CD4-positive, CD25-positive, alpha-beta regulatory T cell (primary cell): Measurements from ENCODE around the gene MYPOP. TPM values are rescaled to one million over a fixed set of nuclear protein-coding genes. Genes with fewer than 3 reads are reported as not detected.

Experiments used
- ATAC-seq, 2 donors: fragments of 150-1000 bp; cut with Tn5 transposase; one replicate each; pipeline ENCODE4 v1.10.0; 2021; ENCODE audit warnings: low read depth in 2 of 2, moderate number of reproducible peaks in 2 of 2, moderate library complexity in 1 of 2
- DNase-seq, 3 donors: peaks; one replicate each; pipeline versions ENCODE4 v3.0.0 to v3.0.0-alpha.2; 2012 to 2022; ENCODE audit warnings: mixed read lengths in 1 of 3
- H3K27ac ChIP-seq: one replicate; pipeline ENCODE4 v1.7.0; 2013; ENCODE audit warnings: mild to moderate bottlenecking, low read length; ENCODE audit not compliant: insufficient read depth, poor library complexity, severe bottlenecking
- H3K27me3 ChIP-seq: one replicate; pipeline ENCODE4 v1.7.0; 2013; ENCODE audit warnings: low read length; ENCODE audit not compliant: control insufficient read depth, insufficient read depth
- H3K36me3 ChIP-seq: one replicate; pipeline ENCODE4 v1.7.0; 2013; ENCODE audit warnings: mild to moderate bottlenecking, low read length, moderate library complexity; ENCODE audit not compliant: control insufficient read depth, insufficient read depth
- H3K4me1 ChIP-seq: 2 replicates; pipeline ENCODE4 v1.7.0; 2013; ENCODE audit warnings: mild to moderate bottlenecking, low read length; ENCODE audit not compliant: insufficient read depth, control insufficient read depth, poor library complexity, severe bottlenecking
- H3K4me3 ChIP-seq: one replicate; pipeline ENCODE4 v1.7.0; 2013; ENCODE audit warnings: low read depth, mild to moderate bottlenecking, low read length, moderate library complexity
- H3K9me3 ChIP-seq, 2 experiments: 1 replicate in 1 of 2; 2 replicates in 1 of 2; pipeline ENCODE4 v1.7.0; 2013; ENCODE audit warnings: low read length in 2 of 2, mild to moderate bottlenecking in 1 of 2, moderate library complexity in 1 of 2; ENCODE audit not compliant: control insufficient read depth in 2 of 2
- H3K27ac Mint-ChIP-seq, 3 donors: one replicate each; pipeline ENCODE4 v1.8.0; 2020 to 2022; ENCODE audit warnings: mild to moderate bottlenecking in 3 of 3, mixed read lengths in 3 of 3, moderate library complexity in 2 of 3
- H3K27me3 Mint-ChIP-seq: one replicate; pipeline ENCODE4 v1.8.0; 2022; ENCODE audit warnings: mild to moderate bottlenecking, mixed read lengths
- H3K36me3 Mint-ChIP-seq: one replicate; pipeline ENCODE4 v1.8.0; 2020; ENCODE audit warnings: mixed read lengths
- H3K4me1 Mint-ChIP-seq, 4 donors: one replicate each; pipeline ENCODE4 v1.8.0; 2020 to 2022; ENCODE audit warnings: mixed read lengths in 4 of 4, mild to moderate bottlenecking in 1 of 4
- H3K4me3 Mint-ChIP-seq, 4 donors: one replicate each; pipeline ENCODE4 v1.8.0; 2020 to 2022; ENCODE audit warnings: mild to moderate bottlenecking in 4 of 4, mixed read lengths in 4 of 4, moderate library complexity in 3 of 4
- H3K9me3 Mint-ChIP-seq, 7 donors: one replicate each; pipeline ENCODE4 v1.8.0; 2020 to 2022; ENCODE audit warnings: mixed read lengths in 7 of 7, mild to moderate bottlenecking in 3 of 7, moderate library complexity in 2 of 7
- polyA plus RNA-seq, 4 donors: library from polyadenylated mRNA; unstranded; fragments of 300-500 nt; fragmentation: Illumina TruSeq; gene quantifications; one replicate each; pipeline ENCODE4 v1.2.3, GENCODE V29; 2021
- total RNA-seq: library from RNA; stranded (reverse); gene quantifications from one replicate; pipeline ENCODE4 v1.2.3, GENCODE V29; 2022

The MYPOP gene
- total and polyA plus RNA-seq, 5 donors from 2014 or later = 0.17 to 8.7 (median 0.32) TPM; not detected in 1

DNA sequence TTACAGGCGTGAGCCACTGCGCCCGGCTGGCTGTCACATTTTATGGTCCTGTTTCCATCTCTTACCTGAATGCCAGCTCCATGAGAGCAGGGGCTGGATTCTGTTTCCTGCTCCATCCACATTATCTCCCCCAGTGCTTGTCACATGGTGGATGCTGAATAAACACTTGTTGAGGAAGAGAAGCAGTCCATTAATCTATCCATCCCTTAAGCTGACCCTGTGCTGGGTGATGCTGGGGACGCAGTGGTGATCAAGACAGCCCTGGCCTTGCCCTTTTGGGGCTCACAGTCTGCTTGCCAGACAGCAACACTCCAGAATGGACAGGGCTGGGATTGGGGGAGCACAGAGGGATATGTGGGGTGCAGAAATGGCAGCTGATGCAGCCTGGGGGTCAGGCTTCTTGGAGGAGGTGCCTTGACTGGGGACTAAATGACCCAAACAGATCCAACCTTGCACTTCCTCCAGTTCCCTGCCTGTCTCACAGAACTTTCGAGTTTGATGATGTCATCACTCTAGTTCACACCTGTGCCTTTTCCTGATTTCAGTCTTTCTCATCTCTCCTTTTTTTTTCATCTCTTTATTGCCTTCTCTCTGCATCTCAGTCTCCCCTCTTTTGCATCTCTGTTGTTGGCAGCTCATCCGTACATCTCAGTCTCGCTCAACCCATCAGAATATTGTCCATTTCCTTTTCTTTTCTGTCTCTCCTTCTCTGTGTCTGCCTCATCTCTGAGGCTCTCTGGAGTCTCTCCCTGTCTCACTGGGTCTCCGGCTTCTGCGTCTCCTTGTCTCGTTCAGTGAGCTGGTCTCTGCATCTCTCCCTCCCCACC lies 21.1 kb downstream of the MYPOP start:
- H3K4me3 ChIP-seq = no peak overlapping the region
- H3K4me1 Mint-ChIP-seq = peaks cover 0 to 35% (median 18%) of the 10 kb centered on the region in 4 donors
- no peaks in the 10 kb centered on the region for H3K9me3 ChIP-seq
- H3K27ac Mint-ChIP-seq = no peak overlapping the region
- H3K9me3 Mint-ChIP-seq = no peaks in the 10 kb centered on the region
- DNase-seq (no peak), ATAC-seq (no peak)
- H3K27me3 Mint-ChIP-seq = peaks cover 11% of the 10 kb centered on the region
- no peak overlapping the region for H3K27ac ChIP-seq
- H3K36me3 ChIP-seq = no peaks in the 10 kb centered on the region
- H3K4me1 ChIP-seq = peaks cover 45% of the 10 kb centered on the region
- peaks cover 8% of the 10 kb centered on the region for H3K36me3 Mint-ChIP-seq
- peak overlapping the region in 2 of 4 donors; percentile 58 to 65 for H3K4me3 Mint-ChIP-seq
- H3K27me3 ChIP-seq = peaks cover 3% of the 10 kb centered on the region

GRCh38 chr19:45879971-45880370 lies 22.4 kb downstream of the MYPOP start:
- Histone ChIP-seq H3K36me3 (no peaks in the 10 kb centered on the region), H3K27me3 (peaks cover 3% of the 10 kb centered on the region), H3K9me3 (no peaks in the 10 kb centered on the region), H3K4me1 (peaks cover 41% of the 10 kb centered on the region), H3K27ac (no peak overlapping the region), H3K4me3 (no peak overlapping the region)
- ATAC-seq = no peak
- no peak overlapping the region for H3K27ac Mint-ChIP-seq
- peaks cover 14% of the 10 kb centered on the region for H3K27me3 Mint-ChIP-seq
- DNase-seq = no peak
- H3K9me3 Mint-ChIP-seq = no peaks in the 10 kb centered on the region
- H3K36me3 Mint-ChIP-seq = peaks cover 8% of the 10 kb centered on the region
- peaks cover 0 to 33% (median 18%) of the 10 kb centered on the region in 4 donors for H3K4me1 Mint-ChIP-seq
- no peak overlapping the region for H3K4me3 Mint-ChIP-seq

DNA sequence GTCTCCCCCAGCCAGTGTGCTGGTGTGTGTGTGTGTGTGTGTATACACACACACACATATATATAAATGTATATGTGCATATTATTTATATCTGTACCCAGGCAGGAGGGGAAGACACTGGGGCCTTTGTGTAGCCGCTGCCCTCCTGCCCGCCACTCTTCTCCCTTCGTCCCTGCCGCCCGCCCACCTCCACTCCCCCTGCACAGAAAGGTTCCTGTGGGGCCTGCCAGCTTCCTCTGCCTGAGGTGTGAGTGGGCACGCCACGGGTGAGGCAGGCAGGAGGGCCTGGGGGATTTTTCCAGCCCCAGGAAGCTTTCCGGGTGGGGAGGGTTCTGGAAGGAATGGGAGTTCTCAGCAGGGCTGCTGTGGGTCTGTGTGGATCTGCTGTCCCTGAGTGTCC lies 23.4 kb downstream of the MYPOP start:
- no peak for DNase-seq
- H3K27ac Mint-ChIP-seq = no peak overlapping the region
- H3K4me1 ChIP-seq = peaks cover 32% of the 10 kb centered on the region
- H3K27me3 ChIP-seq = peaks cover 3% of the 10 kb centered on the region
- H3K9me3 Mint-ChIP-seq = no peaks in the 10 kb centered on the region
- ATAC-seq = no peak
- no peak overlapping the region for H3K27ac ChIP-seq
- no peaks in the 10 kb centered on the region for H3K36me3 ChIP-seq
- H3K27me3 Mint-ChIP-seq = peaks cover 14% of the 10 kb centered on the region
- H3K9me3 ChIP-seq = no peaks in the 10 kb centered on the region
- H3K36me3 Mint-ChIP-seq = peaks cover 8% of the 10 kb centered on the region
- H3K4me1 Mint-ChIP-seq = peaks cover 0 to 30% (median 18%) of the 10 kb centered on the region in 4 donors
- H3K4me3 Mint-ChIP-seq = peak overlapping the region in 1 of 4 donors; percentile 67
- no peak overlapping the region for H3K4me3 ChIP-seq

DNA sequence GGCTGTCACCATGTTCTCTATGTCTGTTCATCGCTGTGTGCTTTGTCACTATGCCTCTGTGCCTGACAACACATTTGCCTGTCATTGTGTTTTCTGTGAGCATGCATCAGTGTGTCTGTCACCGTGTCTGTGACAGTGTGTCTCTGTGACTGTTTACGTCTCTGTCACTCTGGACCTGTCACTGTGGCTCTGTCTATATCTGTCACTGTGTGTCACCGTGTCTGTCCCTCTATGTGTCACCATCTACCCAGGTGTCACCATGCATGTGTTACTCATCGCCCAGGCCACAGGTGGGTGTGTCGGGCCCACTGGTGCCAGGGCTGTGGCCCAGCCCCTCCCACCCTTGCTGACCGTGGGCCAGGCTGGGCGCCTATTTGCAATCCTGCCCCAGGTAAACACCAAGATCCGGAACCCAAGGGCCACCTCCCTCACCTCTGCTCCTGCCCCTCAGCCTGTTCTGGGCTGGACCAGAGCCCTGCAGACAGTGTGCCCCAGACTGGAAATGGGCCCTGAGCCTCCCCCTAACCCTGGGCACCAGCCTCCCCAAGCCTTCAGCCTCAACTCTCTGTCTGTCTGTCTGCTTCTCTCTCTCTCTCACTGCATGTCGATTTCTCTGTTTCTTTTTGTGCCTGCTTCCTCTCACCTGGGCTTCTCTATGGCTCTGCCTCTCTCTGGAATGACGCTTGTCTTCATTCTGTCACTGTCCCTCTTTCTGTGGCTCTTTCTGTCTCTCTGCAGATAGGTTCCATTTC lies 24.2 kb downstream of the MYPOP start:
- Mint-ChIP-seq H3K36me3 (peaks cover 4% of the 10 kb centered on the region), H3K4me3 (peak overlapping the region in 1 of 4 donors; percentile 13), H3K27me3 (peaks cover 12% of the 10 kb centered on the region), H3K9me3 (no peaks in the 10 kb centered on the region), H3K27ac (no peak overlapping the region), H3K4me1 (peaks cover 0 to 22% (median 14%) of the 10 kb centered on the region in 4 donors)
- Histone ChIP-seq H3K36me3 (no peaks in the 10 kb centered on the region), H3K4me3 (no peak overlapping the region), H3K4me1 (peaks cover 24% of the 10 kb centered on the region), H3K27ac (no peak overlapping the region), H3K9me3 (no peaks in the 10 kb centered on the region), H3K27me3 (peaks cover 3% of the 10 kb centered on the region)
- no peak for ATAC-seq
- DNase-seq = no peak

DNA sequence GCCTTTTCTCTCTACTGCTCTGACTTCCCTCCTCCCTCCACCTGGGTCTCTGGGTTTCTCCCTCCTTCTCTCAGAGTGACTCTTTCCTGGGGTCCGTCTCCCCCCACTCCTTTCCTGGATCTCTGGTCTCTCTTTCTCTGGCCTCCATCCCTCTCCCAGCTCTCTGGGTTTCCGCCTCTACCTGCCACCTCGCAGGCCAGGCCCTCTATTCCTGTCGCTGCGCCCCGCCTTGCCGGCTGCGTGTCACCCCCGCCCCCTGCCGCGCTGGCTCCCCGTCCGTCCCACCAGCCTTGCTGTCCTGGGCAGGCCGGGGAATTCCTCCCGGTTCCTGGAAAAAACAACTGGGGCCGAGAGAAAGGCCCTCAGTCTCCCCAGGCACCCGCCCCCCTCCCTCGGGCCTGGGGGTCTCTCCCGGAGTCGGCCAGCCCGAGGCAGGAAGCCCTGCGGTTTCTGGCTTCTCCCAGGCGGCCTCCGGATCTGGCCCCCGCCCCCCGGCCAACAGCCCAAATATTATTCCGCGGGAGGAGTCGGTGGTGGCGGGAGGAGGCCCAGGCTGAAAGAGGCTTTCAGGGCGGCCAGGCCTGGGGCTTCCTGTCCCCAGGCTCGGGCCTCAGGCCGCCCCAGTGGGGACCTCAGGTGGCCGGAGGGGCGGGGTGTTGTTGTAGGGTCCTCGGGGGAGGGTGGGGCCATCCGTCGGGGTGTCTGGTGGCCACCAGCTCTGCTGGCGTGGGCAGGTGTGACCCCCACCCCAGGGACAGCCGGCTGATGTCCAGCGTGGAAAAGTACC lies 25.8 kb downstream of the MYPOP start:
- H3K27ac ChIP-seq = no peak overlapping the region

DNA sequence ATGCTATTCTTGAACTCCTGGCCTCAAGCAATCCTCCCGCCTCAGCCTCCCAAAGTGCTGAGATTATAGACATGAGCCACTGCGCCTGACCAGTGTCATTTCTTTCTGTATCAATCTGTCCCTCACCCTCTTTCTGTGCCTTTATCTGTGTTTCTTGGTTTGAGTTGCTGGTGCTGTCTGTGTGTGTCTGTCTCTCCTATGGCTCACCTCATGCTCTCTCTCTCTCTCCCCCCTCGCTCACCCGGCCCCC lies 26.3 kb downstream of the MYPOP start:
- ATAC-seq = peak; percentile 41 to 56
- Histone ChIP-seq H3K27ac (no peak overlapping the region), H3K4me3 (no peak overlapping the region), H3K9me3 (no peaks in the 10 kb centered on the region), H3K27me3 (peaks cover 3% of the 10 kb centered on the region), H3K36me3 (no peaks in the 10 kb centered on the region), H3K4me1 (peaks cover 12% of the 10 kb centered on the region)
- Mint-ChIP-seq H3K4me3 (peak overlapping the region; percentile 0 to 66 (median 28)), H3K9me3 (no peaks in the 10 kb centered on the region), H3K27ac (peak overlapping the region in 2 of 3 donors; percentile 3 to 12), H3K4me1 (peaks cover 0 to 16% (median 6%) of the 10 kb centered on the region in 4 donors), H3K36me3 (no peaks in the 10 kb centered on the region), H3K27me3 (peaks cover 10% of the 10 kb centered on the region)
- peak in 1 of 3 donors; percentile 37 for DNase-seq

More for the DNA sequence above, 25.8 kb downstream of the MYPOP start:
- H3K4me3 Mint-ChIP-seq = peak overlapping the region in 3 of 4 donors; percentile 0 to 66 (median 13)
- peaks cover 0 to 16% (median 9%) of the 10 kb centered on the region in 4 donors for H3K4me1 Mint-ChIP-seq
- peak; percentile 10 to 59 for ATAC-seq
- Histone ChIP-seq H3K36me3 (no peaks in the 10 kb centered on the region), H3K9me3 (no peaks in the 10 kb centered on the region), H3K27me3 (peaks cover 3% of the 10 kb centered on the region), H3K4me3 (no peak overlapping the region), H3K4me1 (peaks cover 12% of the 10 kb centered on the region)
- peak in 1 of 3 donors; percentile 27 for DNase-seq
- H3K36me3 Mint-ChIP-seq = peaks cover 2% of the 10 kb centered on the region
- peaks cover 10% of the 10 kb centered on the region for H3K27me3 Mint-ChIP-seq
- H3K27ac Mint-ChIP-seq = peak overlapping the region in 2 of 3 donors; percentile 3 to 12
- H3K9me3 Mint-ChIP-seq = no peaks in the 10 kb centered on the region

GRCh38 chr19:45874620-45874966 lies 27.8 kb downstream of the MYPOP start:
- H3K27ac Mint-ChIP-seq = no peak overlapping the region
- H3K4me3 ChIP-seq = no peak overlapping the region
- peaks cover 0 to 16% (median 5%) of the 10 kb centered on the region in 4 donors for H3K4me1 Mint-ChIP-seq
- no peak overlapping the region for H3K27ac ChIP-seq
- ATAC-seq (no peak), DNase-seq (no peak)
- peak overlapping the region in 1 of 4 donors; percentile 53 for H3K4me3 Mint-ChIP-seq
- no peaks in the 10 kb centered on the region for H3K36me3 Mint-ChIP-seq
- no peaks in the 10 kb centered on the region for H3K9me3 ChIP-seq
- H3K27me3 ChIP-seq = peaks cover 3% of the 10 kb centered on the region
- H3K9me3 Mint-ChIP-seq = no peaks in the 10 kb centered on the region
- peaks cover 12% of the 10 kb centered on the region for H3K4me1 ChIP-seq
- H3K27me3 Mint-ChIP-seq = peaks cover 10% of the 10 kb centered on the region
- H3K36me3 ChIP-seq = no peaks in the 10 kb centered on the region
